ENCODE data around the gene MPPED1.

MPPED1 gene

DNA sequence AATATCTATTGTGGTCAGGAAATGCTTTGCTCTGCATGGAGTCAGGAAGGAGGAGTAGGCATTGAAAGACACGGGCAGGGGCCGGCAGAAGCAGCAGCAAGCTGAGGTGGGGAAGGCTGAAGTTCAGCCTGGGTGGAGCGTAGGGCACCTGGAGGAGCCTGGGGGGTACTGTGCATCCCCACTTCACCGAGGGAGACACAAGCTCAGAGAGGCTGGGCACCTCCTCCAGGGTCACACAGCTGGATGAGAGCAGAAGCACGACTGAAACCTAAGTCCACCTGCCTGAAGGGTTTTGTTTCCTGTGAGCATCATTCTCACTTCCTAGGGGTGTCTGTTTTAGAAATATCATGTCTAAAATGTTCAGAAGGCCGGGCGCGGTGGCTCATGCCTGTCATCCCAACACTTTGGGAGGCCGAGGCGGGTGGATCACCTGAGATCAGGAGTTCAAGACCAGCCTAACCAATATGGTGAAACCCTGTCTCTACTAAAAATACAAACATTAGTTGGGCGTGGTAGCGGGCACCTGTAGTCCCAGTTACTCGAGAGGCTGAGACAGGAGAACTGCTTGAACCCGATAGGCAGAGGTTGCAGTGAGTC lies 138.3 kb downstream of the MPPED1 start:
- DNase-seq, result no peak

DNA sequence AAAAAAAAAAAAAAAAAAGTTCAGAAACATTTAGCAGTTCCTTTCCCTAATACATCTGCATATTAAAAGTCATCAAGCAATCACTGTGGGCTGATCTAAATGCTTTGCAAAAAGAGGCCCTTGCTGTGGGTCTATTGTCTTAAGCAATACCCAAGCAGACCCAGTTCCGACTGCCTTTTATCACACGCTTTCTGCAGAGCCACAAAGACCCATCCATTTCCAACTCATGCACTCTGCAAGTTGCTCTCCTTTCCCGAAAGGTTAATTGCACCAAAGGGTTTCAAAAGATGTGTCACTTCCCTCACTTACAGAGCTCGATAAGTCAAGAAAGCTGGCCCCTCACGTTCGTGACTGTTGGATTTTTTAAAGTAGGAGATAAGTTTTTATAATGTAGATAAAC lies 138.9 kb downstream of the MPPED1 start:
- DNase-seq, result no peak

DNA sequence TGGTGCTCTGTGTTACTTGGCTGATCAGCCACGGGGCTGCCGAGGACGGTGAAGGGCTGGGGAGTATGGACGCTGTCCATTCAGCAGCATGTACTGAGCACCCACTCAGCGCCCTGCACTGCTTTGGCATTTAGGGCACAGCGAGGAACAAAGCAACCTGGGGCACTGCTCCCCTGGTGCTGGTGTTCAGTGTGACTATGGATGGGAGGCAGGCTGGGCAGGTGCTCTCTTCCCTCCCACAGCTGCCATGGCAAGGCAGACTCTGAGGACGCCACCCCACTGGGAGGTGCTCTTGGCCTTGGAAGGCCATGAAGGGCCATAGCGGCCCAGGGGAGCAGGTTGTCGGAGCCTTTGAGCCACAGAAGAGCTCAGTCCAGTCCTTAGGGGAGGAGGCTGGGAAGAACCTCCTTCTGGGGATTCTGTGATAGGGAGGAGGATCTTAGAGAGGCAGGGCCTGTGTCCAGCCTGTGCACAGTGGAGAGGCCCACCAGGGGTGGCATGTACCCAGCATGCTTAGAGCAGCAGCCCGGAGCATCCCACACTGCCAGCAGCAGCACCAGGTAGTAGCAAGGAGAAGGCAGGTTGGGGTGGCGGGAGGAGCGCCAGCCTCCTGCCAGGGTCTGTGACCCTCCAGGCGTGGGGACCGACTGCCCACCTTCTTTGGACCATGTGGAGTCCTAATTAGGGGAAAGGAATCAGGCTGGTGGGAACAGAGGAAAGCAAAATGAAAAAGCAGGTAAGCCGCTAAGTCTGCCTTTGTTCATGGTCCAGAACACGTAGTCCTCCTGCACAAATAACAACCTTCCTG lies 141.8 kb downstream of the MPPED1 start:
- DNase-seq, result no peak

DNA sequence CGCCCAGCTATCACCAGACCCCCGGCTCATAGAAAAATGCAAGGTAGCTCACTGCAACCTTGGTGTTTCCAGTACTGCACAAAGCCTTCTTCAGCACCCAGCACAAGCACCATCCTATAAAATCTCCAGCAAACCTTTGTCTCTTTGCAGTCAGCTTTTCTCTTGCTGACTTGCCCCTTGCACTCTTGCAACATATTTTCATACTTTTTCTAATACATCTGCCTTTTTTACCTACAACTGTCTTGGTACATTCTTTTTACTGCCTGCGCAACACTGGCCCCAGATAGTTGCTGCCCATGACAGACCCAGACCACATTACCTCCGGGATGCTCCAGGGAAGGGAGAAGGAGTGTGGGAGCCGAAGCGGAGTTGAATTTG lies 142.4 kb downstream of the MPPED1 start:
- no peak for DNase-seq

DNA sequence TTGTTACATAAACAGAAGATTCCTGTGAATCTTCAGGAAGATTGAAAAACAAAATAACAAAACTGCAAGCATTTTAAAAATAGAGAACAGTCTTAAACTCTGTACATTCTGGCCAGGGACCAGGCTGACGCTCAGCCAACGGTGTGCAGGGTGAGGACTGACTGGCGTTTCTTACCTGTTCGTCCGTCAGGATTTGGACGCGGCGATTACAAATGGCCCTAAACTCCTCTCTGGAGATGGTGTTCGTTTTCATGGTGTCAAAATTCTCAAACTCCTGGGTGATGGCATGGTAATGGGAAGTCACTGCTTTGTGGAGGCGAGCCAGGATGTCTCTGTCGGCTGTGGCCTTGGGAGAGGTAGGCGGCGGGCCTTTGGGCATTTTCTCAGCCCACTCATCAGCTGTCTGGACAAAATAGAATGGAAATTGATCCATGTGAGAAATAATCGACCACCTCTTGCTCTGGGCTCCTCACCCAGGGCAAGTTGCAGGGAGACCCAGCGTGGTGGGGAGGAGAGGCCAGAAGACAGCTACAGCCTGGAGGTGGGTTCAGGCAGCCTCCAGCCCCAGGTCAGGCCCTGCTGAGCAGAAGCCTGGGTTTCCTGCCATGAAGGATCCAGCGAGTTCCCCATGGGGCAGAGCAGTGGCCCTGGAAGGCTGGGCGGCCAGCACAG lies 143.0 kb downstream of the MPPED1 start:
- DNase-seq, result no peak

DNA sequence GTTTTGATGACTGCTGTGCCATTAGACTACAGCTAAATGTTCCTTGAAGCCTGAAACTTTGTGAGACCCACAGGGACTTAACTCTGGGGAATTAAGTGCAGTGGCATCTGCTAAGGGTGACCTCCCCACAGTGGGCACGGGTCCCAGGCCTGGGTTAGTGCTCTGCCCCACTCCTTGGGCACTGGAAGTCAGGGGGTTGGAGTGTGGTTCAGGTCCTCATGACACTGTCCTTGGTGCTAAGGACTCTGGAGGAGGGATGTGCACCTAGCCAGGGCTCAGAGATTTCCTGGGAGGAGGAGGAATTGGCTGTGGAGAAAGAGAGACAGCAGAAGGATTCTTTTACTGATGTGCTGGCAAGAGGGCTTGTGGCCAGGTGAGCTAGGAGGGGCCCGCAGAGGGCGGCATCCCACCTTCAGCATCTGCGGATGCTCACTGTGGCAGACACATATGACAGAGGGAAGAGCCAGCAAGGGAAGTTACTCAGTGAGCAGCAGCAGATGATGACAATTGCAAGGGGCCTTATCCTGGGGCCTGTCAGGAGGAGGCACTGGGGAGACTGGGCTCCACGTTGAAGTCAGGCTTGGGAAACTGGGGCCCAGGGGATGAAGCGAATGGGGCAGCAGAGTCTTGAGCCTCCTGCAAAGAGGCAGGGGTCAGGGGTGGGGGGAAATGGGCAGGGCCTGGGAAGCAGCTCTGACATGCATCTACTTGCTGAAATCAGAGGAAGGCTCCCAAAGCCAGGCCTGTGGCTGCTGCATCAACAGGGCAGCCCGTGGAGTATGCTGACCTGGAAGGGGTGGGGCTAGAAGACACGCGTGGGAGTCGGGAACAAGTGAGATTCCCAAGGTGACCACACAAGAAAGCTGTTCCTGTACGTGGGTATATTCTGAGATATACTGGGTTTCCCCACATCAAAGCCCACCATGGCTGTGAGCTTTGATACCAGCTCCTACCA lies 144.0 kb downstream of the MPPED1 start:
- no peak for DNase-seq

All from NCI-H524 treated with DMSO at 0.1 percent for 48 hours (cell line).